GM21723 (cell line): ENCODE data around the gene RGL1.

Source experiments
- ATAC-seq: cut with Tn5 transposase; IDR thresholded peaks from one replicate; pipeline ENCODE4 v1.9.1; 2021; ENCODE audit warnings: mild to moderate bottlenecking, moderate library complexity; ENCODE audit not compliant: unreplicated experiment

Gene RGL1

DNA sequence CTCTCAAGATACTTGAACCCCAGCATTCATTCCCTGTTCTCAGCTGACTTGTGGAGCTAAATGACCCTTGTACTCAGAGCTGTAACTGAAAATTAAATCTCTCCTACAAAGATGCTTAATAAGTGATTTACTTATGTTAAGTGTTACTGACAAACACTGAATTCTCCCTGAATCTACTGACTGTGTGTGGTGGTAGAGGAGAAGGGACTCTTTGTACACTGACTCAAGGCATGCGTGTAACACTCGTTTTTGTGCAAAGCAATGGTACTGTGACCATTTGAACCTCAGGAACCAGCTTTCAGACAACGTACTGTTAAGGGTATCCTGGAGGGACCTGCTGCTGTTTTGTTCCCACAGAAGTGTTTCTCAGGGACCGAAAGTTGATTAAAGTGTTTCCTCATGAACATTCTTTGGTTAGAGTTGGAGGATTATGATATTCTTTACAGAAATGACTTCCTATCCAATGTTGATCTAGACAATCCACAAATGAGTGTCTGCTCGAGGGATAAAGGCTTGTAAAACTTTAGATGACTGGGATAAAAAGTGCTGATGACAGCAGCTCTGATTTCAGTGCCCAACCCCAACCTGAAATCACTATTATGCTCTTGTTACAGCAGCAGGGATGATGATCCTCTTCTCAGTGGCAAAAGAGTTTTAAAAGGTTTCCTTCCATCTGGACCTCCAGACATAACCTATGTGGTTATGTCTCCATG lies 12.8 kb downstream of the RGL1 start:
- no peak for ATAC-seq

DNA sequence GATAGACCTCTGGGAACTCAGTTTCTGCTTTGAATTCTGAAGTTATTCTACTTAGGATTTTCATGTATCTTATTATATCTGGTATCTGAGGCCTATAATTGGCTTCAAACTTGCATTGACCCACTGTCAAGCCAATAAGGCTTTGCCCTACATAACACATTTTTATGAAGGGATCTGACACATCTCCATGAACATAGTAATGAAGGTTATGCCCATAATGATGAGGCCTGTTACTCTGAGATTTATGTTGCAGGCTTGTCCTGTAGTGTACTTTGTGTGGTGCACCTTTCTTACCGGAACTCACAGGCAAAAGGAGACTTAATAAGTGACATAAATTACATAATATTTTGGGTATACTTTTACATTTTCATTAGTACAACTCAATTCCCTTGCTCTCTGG lies 14.1 kb downstream of the RGL1 start:
- no peak for ATAC-seq

DNA sequence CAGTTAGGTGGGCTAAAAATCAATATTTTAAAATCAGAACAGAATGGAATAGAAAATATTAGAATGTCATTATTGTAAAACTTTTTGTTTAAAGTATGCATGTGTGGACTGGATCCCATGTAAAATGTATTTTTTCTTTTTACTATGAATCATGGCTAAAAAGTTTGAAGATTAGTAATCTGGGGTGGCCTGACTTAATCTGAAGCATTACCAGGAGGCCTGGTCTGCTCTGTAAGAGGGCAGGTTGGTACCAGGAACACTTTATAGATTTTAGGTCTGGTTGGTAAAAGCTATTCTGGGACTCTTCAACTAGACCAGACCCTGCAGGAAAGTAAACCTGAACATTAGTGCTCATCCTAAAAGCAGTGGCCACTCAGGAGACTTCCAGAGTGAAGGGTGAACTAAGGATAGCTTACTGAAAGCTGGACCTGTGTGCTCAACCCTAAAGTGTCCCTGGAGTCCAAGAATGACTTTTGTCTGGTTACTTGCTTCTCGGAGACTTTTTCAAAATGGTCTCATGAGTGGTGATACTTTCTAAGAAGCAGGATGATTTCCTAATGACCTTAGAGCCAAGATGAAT lies 16.5 kb downstream of the RGL1 start:
- ATAC-seq = no peak

DNA sequence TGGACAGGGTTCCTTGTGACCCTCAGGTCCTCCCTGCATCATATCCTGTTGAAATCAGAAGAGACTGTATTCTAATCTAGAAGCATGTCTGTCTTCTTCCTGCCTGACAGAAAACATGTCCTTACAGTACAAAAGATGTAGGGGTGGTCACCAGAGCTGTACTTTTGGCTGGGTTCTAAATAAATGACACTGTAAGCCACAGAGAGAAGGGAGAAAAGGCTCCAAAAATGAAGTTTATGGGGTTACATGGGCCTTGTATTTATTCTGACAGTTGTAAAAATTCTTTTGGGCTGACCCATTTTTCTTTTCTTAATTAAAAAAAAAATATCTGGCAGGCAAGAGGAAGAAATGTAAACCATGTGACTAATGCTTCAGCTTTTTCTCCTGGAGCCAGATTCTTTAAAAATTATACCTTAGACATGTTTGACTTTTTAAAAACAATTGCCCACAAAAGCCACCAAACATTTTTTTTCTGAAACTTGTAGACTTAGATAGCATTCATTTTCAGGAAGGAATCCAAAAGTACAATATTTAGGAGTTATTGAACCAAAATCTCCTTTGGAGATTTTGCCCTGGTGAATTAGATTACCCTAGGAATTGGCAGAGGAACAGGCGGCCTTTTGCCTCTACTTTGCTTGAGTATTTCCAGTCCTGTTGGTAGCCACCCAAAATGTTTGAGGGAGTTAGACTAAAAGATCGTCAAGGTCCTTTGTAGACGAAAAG lies 17.1 kb downstream of the RGL1 start:
- no peak for ATAC-seq

DNA sequence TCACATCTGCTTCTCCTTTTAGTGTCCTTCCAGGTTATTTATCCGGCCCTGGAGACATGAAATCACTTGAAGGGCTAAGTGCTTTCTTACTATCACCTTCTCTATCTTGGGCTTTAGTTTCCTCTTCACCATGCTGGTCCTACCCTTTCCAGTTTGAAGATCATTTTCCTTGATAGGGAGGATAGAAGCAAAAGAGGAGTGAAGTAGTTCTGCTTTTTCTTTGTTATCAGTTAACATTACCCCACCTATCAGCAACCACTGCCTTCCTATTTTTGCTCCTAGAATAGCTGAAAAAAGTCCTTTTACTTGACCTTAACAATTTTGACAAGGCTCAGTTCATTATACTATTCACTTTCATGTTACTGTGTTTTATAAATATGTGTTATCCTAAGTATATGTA lies 19.4 kb downstream of the RGL1 start:
- ATAC-seq = no peak

DNA sequence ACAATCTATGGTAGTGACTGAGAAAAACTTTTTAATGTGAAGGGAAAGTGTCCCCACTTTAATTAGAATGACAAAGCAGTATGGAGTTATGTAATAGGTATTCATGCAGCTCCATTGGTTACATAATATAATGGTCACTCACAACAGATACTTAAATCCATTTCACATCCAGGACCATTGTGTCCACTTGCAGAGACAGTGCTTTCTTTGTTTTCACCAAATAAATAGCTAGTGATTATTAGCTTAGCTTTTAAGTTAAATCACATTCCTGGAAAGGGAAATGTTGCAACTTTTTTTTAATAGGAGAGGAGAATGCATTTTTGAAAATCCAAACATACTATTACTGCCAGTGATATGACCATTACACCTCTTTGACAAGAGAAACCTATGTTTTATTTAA lies 22.9 kb downstream of the RGL1 start:
- no peak for ATAC-seq

DNA sequence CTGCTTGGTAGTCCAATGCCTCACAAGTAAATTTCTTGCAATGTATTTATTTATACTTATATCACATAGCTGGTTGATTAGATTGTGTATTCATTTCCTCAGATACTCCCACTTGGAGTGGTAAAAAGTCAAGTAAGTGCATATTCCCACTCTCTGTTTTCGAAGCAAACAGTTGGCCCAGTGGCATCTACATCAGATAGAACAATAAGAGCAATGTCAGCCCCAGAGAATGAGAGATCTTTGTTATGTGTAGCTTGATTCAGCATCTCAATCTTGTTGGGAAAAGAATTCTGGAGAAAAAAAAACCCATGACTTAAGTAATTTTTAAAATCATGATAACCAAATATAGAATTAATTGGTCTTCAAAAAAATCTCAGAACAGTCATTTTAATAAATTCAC lies 25.5 kb downstream of the RGL1 start:
- ATAC-seq = no peak

DNA sequence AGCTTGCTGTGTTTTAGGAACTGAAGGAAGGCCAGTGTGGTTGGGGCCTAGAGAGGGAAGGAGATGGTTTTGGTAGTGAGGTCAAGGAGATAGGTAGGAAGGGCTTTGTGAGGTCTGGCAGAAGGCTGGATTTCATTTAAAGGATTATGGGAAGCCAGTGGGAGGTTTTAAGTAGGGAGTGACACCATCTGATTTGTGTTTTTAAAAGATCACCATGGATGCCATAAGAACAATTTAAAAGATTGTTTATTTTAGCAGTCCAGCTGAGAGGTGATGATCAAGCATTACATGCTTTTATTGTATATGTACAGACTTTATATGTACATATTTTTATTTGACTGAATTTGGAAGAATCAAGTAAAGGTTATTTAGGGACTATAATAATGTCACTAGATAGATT lies 26.4 kb downstream of the RGL1 start:
- no peak for ATAC-seq

DNA sequence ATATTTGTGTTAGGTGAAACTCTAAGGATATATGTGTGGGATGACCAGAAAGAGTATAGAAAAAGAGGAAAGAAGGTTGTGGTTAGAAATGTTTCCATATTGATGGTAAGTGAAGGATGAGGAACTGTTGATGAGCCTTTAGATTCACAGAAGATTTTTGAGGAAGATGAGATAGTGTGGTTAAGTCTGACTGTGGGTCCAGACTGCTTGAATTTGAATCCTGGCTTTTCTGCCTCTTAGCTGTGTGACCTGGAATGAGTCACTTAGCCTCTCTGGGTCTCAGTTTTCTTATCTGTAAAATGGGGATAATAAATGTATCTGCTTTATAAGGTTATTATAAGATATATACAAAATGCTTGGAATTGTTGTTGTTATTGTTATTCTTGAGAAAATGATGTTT lies 27.5 kb downstream of the RGL1 start:
- no peak for ATAC-seq

DNA sequence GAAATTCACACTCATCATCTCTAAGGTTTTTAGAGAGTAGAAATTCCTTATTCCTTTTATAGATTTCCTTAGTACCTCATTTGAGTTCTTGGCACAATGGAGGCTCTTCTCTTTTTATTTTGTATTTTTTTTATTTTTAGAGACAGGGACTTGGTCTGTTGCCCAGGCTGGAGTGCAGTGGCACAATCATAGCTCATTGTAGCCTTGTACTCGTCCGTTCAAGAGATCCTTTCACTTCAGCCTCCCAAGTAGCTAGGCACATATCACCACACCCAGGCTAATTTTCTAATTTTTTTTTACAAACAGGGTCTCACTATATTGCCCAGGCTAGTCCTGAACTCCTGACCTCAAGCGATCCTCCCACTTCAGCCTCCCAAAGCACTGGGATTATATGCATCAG lies 29.6 kb downstream of the RGL1 start:
- no peak for ATAC-seq

DNA sequence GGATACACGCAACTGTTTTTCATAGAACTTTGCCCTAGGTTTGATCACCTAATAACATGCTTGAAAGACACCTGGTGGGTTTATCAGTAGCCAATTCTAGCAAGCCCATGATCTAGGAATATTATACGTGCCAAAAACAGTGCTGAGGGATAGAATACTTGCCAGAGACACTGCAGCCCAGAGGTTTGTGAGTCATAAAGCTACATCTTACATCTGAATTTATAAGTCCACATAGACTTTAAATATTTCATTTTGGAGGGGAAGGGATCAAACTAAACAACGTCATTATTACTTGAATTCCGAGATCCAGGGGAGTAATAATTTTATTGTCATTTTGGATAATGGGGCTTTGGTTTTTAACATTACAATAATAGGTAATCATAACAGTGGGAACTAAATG lies 31.7 kb downstream of the RGL1 start:
- no peak for ATAC-seq

DNA sequence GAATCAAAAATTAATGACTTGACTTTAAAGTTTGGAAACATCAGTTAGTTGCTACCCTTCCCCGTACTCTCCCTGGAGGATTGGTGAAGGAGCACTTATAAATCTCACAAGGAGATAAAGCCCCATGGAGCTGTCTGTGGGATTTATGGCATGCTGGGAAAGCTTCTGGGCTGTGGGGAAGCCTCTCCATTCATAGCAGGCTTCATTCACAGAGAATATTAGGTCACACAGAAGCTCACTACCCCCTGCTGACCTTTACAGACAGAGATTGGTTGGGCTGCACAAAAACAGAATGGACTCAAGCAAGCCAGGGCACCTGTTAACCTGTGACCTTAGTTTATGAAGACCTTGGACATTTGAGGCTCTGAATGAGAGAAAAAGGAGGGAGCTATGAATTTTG lies 32.1 kb downstream of the RGL1 start:
- ATAC-seq = no peak

DNA sequence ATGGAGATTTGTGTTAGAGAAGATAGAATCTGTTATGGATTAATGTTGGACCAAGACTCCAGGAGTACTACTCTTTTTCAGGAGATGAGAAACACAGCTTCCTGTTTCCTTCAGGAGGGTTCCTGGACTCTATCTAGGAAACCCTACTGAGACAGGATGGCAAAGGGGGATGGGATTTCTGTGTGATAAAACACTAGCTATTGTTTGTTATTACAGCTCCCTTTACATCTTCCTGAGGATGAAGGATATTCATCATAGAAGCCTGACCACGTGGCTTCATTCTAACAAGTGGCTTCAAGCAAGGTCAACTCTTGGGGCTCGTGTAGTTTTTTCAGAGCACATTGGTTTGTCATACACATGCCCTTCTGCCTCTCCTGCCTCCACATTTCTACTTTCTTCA lies 33.3 kb downstream of the RGL1 start:
- no peak for ATAC-seq

DNA sequence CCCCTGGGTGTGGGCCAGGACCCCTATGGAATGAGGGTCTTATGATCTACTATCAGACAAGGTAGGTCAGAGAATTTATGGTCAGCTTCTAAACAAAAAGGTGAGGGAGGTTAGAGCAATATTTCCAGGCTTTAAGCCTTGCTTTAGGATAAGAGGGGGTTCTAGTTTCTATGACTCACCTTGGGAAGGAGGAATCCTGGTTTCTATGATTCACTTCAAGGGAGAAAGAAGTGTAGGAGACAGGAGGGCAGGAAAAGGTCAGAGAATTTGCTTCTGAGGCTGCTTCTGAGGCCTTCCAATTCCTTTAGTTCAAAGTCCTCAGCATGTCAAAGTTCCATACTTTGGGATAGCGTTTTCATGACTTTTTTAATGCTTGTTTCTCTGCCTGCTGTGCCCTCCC lies 35.2 kb downstream of the RGL1 start:
- no peak for ATAC-seq

DNA sequence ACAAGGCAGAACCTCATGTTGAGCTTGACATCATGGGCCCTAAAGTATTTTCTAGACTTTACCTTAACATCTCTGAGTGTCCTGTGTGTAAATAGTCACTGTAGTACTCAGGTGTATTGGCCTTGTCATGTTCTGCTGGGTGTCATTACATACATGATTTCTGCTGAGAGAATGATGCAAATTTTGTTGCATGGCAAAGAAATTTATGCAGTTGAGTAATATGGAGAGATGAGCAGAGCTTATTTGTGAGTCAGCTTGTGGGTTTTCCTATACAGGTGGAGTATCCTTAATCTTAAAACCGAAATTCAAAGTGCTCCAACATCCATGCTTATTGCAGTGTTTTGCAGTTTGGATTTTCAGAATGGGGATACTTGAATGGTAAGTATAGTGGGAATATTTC lies 36.6 kb downstream of the RGL1 start:
- peak; percentile 35 for ATAC-seq

DNA sequence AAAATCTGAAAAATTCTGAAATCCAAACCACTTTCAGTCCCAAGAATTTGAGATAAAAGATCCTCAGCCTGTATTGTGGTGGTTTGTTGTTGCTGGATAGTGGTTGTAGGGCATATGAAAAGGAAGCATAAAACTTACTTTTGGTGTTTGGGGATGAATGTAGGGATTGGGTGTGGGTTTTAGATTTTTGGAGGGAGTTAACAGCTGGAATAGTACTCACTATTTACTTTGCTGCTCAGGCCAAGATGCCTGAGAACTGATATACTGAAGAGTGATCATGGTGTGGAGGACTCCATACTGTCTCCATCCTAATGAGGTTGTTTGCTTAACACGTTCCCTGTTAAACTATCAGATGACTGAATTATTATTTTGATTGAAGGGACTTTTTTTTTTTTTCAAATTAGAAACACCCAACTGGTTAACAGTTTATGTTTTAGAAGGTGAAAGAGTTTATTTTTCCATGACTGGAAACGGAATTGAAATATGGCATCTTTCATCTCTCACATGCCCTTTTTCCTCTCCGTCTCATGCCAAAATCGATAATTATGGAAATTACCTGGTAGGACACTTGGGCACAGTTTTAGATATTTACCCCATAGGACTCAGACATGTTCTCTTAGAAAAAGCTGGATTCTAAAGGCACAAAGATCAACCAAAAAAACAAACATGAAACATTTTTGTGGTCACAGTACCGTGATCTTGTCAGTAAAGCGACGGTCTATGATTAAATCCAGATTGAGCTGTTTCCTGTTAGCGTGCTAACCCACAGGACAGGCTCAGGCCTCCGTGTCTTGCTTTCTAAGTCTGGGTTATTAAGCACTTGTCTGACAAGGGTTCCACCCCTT lies 37.3 kb downstream of the RGL1 start:
- peak; percentile 90 for ATAC-seq

DNA sequence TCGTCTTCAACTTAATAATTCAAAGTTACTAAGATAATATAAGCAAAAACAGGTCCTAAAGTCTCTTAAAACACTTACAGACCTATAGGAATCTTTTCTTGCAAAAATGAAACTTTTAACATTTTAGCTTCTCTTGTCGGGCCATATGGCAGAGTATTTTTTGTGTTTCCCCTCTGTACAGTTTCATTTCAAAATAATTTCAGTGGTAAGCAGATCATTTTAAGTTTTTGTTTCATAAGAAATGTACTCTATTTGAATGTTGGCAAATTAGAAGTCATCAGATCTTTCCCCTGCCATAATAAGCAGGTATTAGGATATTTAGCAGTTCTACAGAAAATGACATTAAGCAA lies 37.9 kb downstream of the RGL1 start:
- ATAC-seq = peak; percentile 46

DNA sequence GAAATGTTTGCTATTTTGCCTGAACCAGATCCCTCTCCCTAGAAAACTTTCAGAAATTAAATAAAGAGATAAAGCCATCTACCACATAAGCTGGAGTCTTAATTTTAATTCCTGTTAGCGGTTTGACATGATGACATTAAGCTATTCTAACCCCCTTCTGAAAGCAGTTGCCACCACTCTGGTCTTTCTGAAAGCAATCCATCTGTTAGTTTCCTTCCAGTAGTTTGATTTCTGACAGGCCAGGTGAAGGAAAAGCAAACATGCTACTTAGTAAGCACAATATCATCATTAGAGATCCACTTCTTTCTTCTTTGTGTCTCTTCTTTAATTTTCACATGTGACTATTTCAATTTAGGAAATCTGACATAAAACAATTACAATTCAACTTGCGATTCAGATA lies 39.9 kb downstream of the RGL1 start:
- ATAC-seq = no peak

DNA sequence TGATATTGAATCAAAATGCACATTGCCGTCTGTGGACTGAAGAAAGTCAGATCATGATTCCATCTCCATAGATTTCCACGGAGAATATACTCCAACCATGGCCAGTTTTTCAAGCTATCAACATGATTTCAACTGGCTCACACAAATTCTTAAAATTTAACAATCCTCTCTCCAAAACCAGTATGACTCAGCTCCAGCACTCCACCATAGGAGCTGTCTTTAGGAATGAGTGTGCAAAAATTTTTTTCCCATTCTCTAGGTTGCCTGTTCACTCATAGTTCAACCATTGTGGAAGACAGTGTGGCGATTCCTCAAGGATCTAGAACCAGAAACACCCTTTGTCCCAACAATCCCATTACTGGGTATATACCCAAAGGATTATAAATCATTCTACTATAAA lies 40.8 kb downstream of the RGL1 start:
- ATAC-seq = no peak

DNA sequence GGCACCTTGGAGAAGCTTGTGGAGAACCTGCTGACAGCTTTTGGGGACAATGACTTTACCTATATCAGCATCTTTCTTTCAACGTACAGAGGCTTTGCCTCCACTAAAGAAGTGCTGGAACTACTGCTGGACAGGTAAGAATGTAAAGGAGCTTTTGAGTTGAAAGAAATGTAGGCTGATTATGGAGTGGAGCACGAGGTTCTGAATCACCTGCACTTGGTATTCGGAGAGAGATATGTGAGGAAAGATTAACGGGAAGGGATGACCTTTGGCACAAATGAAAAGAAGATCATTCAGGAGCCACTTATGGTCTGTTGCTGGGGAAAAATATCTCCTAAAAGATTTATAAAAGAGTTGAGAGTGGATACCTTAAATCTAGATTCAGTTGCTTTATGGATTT lies 42.7 kb downstream of the RGL1 start:
- no peak for ATAC-seq

DNA sequence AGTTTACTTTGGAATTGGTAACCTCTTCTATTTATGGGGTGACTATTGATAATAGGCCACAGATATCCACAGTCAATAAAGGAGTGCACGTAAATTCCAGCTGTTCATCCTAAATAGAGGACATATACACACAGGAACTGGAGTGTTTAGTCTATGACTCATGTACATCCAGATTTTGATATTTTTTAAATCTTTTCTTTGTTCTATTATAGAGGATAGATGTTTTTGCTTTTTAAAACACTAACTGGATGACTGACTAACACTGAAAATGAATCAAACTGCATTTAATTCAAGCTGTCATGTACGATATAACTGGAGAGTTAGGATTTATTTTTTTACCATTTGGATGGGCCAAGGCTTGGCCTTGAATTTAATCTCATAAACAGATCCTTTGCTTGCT lies 45.9 kb downstream of the RGL1 start:
- ATAC-seq = no peak

DNA sequence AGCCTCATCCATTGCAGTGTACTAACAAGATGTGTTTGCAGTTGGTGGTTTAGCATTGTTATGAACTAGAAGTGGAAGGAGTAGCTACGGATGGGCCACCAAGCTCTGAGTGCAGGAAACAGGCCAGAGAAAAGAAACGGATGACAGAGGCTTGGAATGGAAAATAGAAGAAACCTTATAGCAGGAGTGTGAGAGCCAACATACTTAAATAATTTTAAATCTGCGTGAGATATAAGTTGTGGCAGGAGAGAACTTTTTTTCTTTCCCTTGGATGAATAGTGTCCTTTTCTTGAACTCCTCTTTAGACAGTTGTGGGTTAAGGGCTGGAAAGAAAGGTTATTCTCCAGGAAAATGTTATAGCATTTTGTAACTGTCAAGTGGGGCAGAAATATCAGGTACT lies 54.2 kb downstream of the RGL1 start:
- ATAC-seq = no peak
